K562 (cell line): ENCODE results near the gene RAE1. TPM values are rescaled to one million over a fixed set of nuclear protein-coding genes. Genes with fewer than 3 reads are reported as not detected.

Source experiments
- BHLHE40 ChIP-seq: IDR thresholded peaks from 2 replicates; pipeline ENCODE4 v1.6.1; 2011; ENCODE audit warnings: low read length, improper control_type of control experiment
- BRD4 ChIP-seq: fragments of 200-600 bp; sonication (generic); IDR thresholded peaks from 2 replicates; pipeline ENCODE4 v1.6.1; 2017; ENCODE audit warnings: inconsistent platforms
- DMBX1 ChIP-seq: fragments of 250-450 bp; sonication (Bioruptor Pico); IDR thresholded peaks from 2 replicates; pipeline ENCODE4 v1.8.0; 2022; ENCODE audit warnings: inconsistent platforms, mild to moderate bottlenecking, moderate library complexity, borderline replicate concordance
- E2F6 ChIP-seq, 2 experiments: IDR thresholded peaks; 2 replicates each; pipeline ENCODE4 v1.6.1; 2011; ENCODE audit warnings: borderline replicate concordance in 1 of 2, control low read depth in 1 of 2, low read depth in 1 of 2, low read length in 1 of 2, mild to moderate bottlenecking in 1 of 2, mixed read lengths in 1 of 2, moderate library complexity in 1 of 2; ENCODE audit not compliant: insufficient read depth in 1 of 2, insufficient read length in 1 of 2, poor library complexity in 1 of 2, severe bottlenecking in 1 of 2; ENCODE audit errors: extremely low read depth in 1 of 2
- HDAC1 ChIP-seq, 2 experiments: fragments of 450-650 bp; IDR thresholded peaks; 2 replicates each; pipeline ENCODE4 v1.6.1; 2016 to 2017; ENCODE audit warnings: inconsistent platforms in 1 of 2, mild to moderate bottlenecking in 1 of 2, moderate library complexity in 1 of 2
- MNT ChIP-seq, 2 experiments: fragments of 450-650 bp; conservative IDR thresholded peaks; 2 replicates each; pipeline ENCODE4 v1.6.1; 2017; ENCODE audit warnings: mild to moderate bottlenecking in 2 of 2, moderate library complexity in 2 of 2
- NONO ChIP-seq, 2 experiments: fragments of 200-400 bp in 1 of 2; fragments of 450-650 bp in 1 of 2; formaldehyde crosslinking in 1 of 2; IDR thresholded peaks; 2 replicates each; pipeline ENCODE4 v1.6.1; 2017; ENCODE audit warnings: low read depth in 2 of 2, mild to moderate bottlenecking in 2 of 2, moderate library complexity in 2 of 2, low read length in 1 of 2
- NRF1 ChIP-seq, 2 experiments: fragments of 450-650 bp; IDR thresholded peaks in 1 of 2; conservative IDR thresholded peaks in 1 of 2; 2 replicates each; pipeline ENCODE4 v1.6.1; 2014; ENCODE audit warnings: mild to moderate bottlenecking in 2 of 2
- PKNOX1 ChIP-seq: fragments of 450-650 bp; IDR thresholded peaks from 2 replicates; pipeline ENCODE4 v1.6.1; 2016
- SMAD4 ChIP-seq: fragments of 250-450 bp; sonication (Bioruptor Pico); conservative IDR thresholded peaks from 2 replicates; pipeline ENCODE4 v1.8.0; 2021; ENCODE audit warnings: inconsistent platforms, mild to moderate bottlenecking, moderate library complexity
- ZBTB49 ChIP-seq: sonication (generic); formaldehyde crosslinking; IDR thresholded peaks from 2 replicates; pipeline ENCODE4 v1.8.0; 2022; ENCODE audit warnings: missing genetic modification reagents, mild to moderate bottlenecking, borderline replicate concordance
- ZMIZ1 ChIP-seq, 2 experiments: fragments of 150-350 bp in 1 of 2; IDR thresholded peaks; 2 replicates each; pipeline ENCODE4 v1.6.1; 2012 to 2016; ENCODE audit warnings: low read depth in 2 of 2, low read length in 2 of 2, mild to moderate bottlenecking in 1 of 2, moderate library complexity in 1 of 2
- polyA plus RNA-seq, 8 experiments: library from polyadenylated mRNA; depleted of rRNA in 4 of 8; stranded (reverse) in 5 of 8; unstranded in 3 of 8; fragments of >200 nt; fragmentation: Nextera tagmentation in 2 of 8; fragmentation: Illumina TruSeq in 1 of 8; extraction: Ambion mirVana in 2 of 8; extraction: Trizol in 1 of 8; gene quantifications; 2 replicates each; pipeline versions ENCODE4 v1.2.1 to v1.2.3, GENCODE V29; 2011 to 2014; ENCODE audit warnings: inconsistent platforms in 1 of 8, missing spikeins in 1 of 8
- total RNA-seq, 7 experiments: library from RNA; depleted of rRNA in 6 of 7; stranded (reverse); fragments of >200 nt in 6 of 7; fragmentation: Illumina TruSeq in 2 of 7; extraction: Trizol in 2 of 7; gene quantifications; 2 replicates each; pipeline versions ENCODE4 v1.2.1 to v1.2.3, GENCODE V29; 2011 to 2021; ENCODE audit warnings: low replicate concordance in 1 of 7

RAE1 gene
- total and polyA plus RNA-seq, 9 of the 15 experiments (the other 6 are each of a cell fraction or from before 2014, with no cell fraction given): 33.7 to 248 (median 77.7) TPM

GRCh38 chr20:57388953-57389694 is 38.1 kb downstream of the RAE1 start (continued):
- TF ChIP-seq ZMIZ1 (IDR thresholded peaks at IDR 0.05; ENCODE audit: low read depth in 2 of 2, low read length in 2 of 2) (no peak), PKNOX1 (peak; percentile 66), MNT (conservative IDR thresholded peaks at IDR 0.05) (peak; percentile 22 to 76; a peak in 2 of 4 replicates), DMBX1 (CRISPR knock-in tag) (peak; percentile 77), HDAC1 (IDR thresholded peaks at IDR 0.05) (0 out of 4 replicates have a peak, but pooled peaks of 1 of the 2 experiments have one; percentile 13), BRD4 (no peak), BHLHE40 (0 out of 2 replicates have a peak, but pooled peaks have one; percentile 4), NRF1 (conservative IDR thresholded peaks at IDR 0.05 in 1 of 2, IDR thresholded peaks at IDR 0.05 in 1 of 2) (peak; percentile 57 to 64), E2F6 (IDR thresholded peaks at IDR 0.05; ENCODE audit: borderline replicate concordance in 1 of 2, extremely low read depth in 1 of 2, insufficient read depth in 1 of 2, insufficient read length in 1 of 2, low read depth in 1 of 2, low read length in 1 of 2, poor library complexity in 1 of 2, severe bottlenecking in 1 of 2) (peak in 1 of 2 experiments; percentile 62), SMAD4 (CRISPR knock-in tag) (peak; percentile 69), ZBTB49 (CRISPR knock-in tag) (no peak), NONO (IDR thresholded peaks at IDR 0.05; ENCODE audit: low read depth in 2 of 2, low read length in 1 of 2) (peak in 1 of 2 experiments; percentile 86; a peak in 2 of 4 replicates)
